GM21423 (cell line): Measurements from ENCODE around the gene PIGW.
A peak's percentile ranks its signal among the peaks of the same experiment; 100 is the strongest.
"Not testable (repeated sequence)": the region's sequence is repeated elsewhere in the genome, so short reads cannot be mapped to it uniquely, and the experiment has no call there.

Experiments used
- ATAC-seq: cut with Tn5 transposase; IDR thresholded peaks from one replicate; pipeline ENCODE4 v1.9.1; 2021; ENCODE audit warnings: mild to moderate bottlenecking, moderate library complexity; ENCODE audit not compliant: unreplicated experiment

The PIGW gene

GRCh38 chr17:36508439-36508838 is 26.3 kb upstream of the PIGW start:
- ATAC-seq = not testable (repeated sequence)

- no peak for ATAC-seq
Observed at GRCh38 chr17:36509272-36509985, 25.4 kb upstream of the PIGW start.

- no peak for ATAC-seq
Observed at GRCh38 chr17:36510636-36511035, 24.2 kb upstream of the PIGW start.

GRCh38 chr17:36511216-36511615 is 23.6 kb upstream of the PIGW start:
- no peak for ATAC-seq

GRCh38 chr17:36512641-36513040 is 22.1 kb upstream of the PIGW start:
- ATAC-seq = no peak

- ATAC-seq = no peak
Observed at GRCh38 chr17:36514856-36515255, 19.9 kb upstream of the PIGW start.

- no peak for ATAC-seq
Observed at GRCh38 chr17:36515837-36516236, 18.9 kb upstream of the PIGW start.

- no peak for ATAC-seq
Observed at GRCh38 chr17:36523113-36523512, 11.7 kb upstream of the PIGW start.

GRCh38 chr17:36524428-36524876 is 10.3 kb upstream of the PIGW start:
- ATAC-seq = no peak

- no peak for ATAC-seq
Observed at GRCh38 chr17:36525113-36525512, 9.7 kb upstream of the PIGW start.

- ATAC-seq = no peak
Observed at GRCh38 chr17:36525888-36526287, 8.9 kb upstream of the PIGW start.

GRCh38 chr17:36527621-36528250 is 7.1 kb upstream of the PIGW start:
- no peak for ATAC-seq

- no peak for ATAC-seq
Observed at GRCh38 chr17:36529121-36529520, 5.7 kb upstream of the PIGW start.

GRCh38 chr17:36532435-36532975 is 2.3 kb upstream of the PIGW start:
- ATAC-seq = no peak

- peak; percentile 32 for ATAC-seq
Observed at GRCh38 chr17:36533935-36534839, 600 bp upstream of the PIGW start.

- peak; percentile 17 for ATAC-seq
Observed at GRCh38 chr17:36535669-36536081, 888 bp downstream of the PIGW start.

GRCh38 chr17:36540696-36541095 is 5.9 kb downstream of the PIGW start:
- ATAC-seq = no peak

- no peak for ATAC-seq
Observed at GRCh38 chr17:36542755-36543154, 8.0 kb downstream of the PIGW start.

GRCh38 chr17:36544044-36544306 is 9.2 kb downstream of the PIGW start:
- peak; percentile 15 for ATAC-seq

- ATAC-seq = peak; percentile 43
Observed at GRCh38 chr17:36544307-36545076, 9.7 kb downstream of the PIGW start, which contains the start of gene GGNBP2. TSS of gene GGNBP2 (plus strand) at chr17:36544919. CDS start at chr17:36545725, 806 bp downstream.

GRCh38 chr17:36545077-36545464 is 10.3 kb downstream of the PIGW start:
- ATAC-seq = no peak
